Posterior cingulate gyrus (tissue), 11 donors: ENCODE measurements around the gene EDNRA.
"Not testable (repeated sequence)": the region's sequence is repeated elsewhere in the genome, so short reads cannot be mapped to it uniquely, and the experiment has no call there.

ENCODE experiments used
- DNase-seq, 10 donors: peaks; one replicate each; pipeline versions ENCODE4 v3.0.0 to v3.0.0-alpha.2; 2020 to 2021; ENCODE audit warnings: mixed read lengths in 3 of 10
- intact Hi-C: fragments of 100-400 bp; cut with DNase I; formaldehyde crosslinking; loops from one replicate; pipeline ENCODE4 v1.15.1; 2023

The EDNRA gene

GRCh38 chr4:147480891-147481576 lies at the start of gene EDNRA:
TSS of gene EDNRA (plus strand) at chr4:147481097. CDS start at chr4:147485682, 4,585 bp downstream.
- peak in 7 of 10 donors; percentile 12 to 87 (median 36) for DNase-seq
- intact Hi-C loops, result no loop called here

DNA sequence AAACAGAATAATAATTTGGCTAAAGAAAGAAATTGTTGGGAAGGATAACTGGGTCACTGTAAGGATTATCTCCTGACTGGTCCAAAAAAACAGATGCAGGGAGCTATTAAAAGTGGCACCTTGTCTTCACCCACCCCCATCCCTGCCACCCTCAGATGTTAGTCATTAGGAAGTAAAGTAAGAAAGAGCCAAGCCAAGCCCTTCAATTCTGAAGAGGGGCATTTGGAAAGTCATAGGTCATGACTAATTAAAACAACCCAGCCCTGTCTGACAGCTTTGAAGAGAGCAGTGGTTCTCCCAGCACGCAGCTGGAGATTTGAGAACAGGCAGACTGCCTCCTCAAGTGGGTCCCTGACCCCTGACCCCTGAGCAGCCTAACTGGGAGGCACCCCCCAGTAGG lies 46.5 kb upstream of the EDNRA start:
- intact Hi-C loops, DNase-seq: not testable (repeated sequence)

- intact Hi-C loops, result no loop called here
Measured at GRCh38 chr4:147440442-147440841, 40.5 kb upstream of the EDNRA start.

GRCh38 chr4:147447786-147448185 lies 33.1 kb upstream of the EDNRA start:
- no peak for DNase-seq
- intact Hi-C loops, result no loop called here

More at GRCh38 chr4:147440442-147440841, 40.5 kb upstream of the EDNRA start:
- DNase-seq, result no peak

DNA sequence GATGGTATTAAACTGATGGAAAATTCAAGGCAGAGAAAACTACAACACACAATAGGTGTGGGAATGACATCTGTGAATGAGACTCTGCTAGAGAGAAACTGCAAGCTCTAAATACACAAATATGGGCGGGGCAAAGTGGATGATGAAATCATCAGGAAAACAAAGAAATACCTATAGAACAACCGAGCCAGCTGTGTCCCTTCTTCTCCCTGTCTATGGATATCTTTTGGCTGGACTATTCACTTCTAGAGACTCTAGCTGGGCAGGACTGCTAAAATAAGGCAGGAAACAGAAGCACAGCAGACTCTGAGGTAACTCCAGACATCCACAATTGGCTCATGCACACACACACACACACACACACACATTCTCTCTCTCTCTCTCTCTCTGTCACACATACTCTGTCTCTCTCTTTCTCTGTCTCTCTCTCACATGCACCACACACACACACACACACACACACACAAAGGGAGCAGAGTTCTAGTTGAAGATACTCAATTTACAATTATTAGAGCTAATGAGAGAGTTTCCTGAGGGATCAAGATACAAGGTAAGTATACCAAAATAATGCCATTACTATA lies 27.2 kb upstream of the EDNRA start:
- intact Hi-C loops, result no loop called here
- DNase-seq, result no peak

GRCh38 chr4:147456706-147457105 lies 24.2 kb upstream of the EDNRA start:
- intact Hi-C loops, result no loop called here
- no peak for DNase-seq

DNA sequence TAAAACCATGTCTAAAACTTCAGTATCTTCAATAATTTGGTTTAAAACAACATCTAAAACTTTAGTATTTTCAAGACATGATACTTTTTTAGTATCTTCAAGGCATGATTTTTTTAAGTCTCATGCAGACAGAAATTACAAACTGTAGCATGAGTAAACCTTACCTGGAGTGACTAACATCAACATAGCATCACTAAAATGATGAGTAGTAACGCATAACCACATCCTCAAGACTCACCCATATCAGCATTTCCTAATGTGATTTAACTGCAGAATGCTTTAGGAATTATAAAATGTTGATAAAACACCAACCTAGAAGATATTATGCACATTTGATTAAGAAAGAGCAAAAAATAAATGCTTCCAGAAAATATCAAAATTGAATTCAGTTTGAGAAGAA lies 19.7 kb upstream of the EDNRA start:
- intact Hi-C loops, result no loop called here
- no peak for DNase-seq

DNA sequence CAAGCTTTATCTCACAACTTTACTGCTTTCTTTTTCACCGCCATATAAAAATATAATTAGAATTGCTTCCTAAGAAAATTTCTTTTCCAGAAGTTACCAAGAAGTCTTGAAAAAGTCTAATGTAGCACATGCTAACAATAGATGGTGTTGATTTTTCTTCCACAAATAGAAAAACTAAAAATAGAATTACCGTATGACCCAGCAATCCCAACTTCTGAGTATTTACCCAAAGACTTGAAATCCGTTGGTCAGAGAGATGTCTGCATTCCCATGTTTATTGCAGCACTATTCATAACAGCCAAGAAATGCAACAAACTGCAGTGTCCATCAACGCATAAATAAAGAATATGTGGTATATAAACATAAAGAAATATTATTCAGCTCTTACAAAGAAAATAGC lies 17.8 kb upstream of the EDNRA start:
- intact Hi-C loops, result no loop called here
- DNase-seq, result no peak

DNA sequence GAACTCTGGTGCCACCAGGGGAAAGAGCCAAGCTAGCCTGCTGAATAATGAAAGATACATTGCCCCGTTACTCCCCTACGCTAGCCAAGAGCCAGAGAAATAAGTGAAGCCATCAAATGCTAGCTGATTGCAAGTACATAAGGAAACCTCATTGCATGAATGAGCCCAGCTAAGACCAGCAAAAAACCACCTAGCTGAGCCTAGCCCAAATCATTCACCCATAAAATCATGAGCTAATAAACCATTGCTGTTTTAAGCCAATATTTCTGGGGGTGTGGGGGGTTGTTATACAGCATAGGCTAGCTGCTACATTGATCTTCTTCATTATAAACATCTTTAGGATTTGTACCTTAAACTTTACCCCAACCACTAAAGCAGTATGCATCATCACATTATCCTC lies 15.4 kb upstream of the EDNRA start:
- intact Hi-C loops, result no loop called here
- no peak for DNase-seq

DNA sequence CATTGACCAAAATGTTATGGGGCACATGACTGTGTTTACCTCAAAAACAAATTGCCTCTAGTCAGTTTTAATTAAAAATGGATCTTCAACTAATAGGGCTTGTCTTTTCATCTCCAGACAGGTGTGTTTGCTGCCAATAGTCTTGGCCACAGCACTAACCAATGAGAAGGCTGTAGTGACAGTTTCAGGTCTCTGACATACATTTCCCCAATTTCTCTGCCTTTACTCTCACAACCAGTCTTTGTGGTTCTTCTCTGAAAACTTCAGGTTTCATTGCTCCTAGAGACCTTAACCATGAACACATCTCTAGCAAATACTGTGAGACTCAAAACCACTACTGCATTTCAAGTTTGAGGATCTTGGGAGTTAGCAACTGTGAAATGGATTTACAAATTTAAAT lies 3.5 kb upstream of the EDNRA start:
- no peak for DNase-seq
- intact Hi-C loops, result no loop called here

- DNase-seq, result no peak
- intact Hi-C loops, result no loop called here
Measured at GRCh38 chr4:147479376-147479775, 1.5 kb upstream of the EDNRA start.

DNA sequence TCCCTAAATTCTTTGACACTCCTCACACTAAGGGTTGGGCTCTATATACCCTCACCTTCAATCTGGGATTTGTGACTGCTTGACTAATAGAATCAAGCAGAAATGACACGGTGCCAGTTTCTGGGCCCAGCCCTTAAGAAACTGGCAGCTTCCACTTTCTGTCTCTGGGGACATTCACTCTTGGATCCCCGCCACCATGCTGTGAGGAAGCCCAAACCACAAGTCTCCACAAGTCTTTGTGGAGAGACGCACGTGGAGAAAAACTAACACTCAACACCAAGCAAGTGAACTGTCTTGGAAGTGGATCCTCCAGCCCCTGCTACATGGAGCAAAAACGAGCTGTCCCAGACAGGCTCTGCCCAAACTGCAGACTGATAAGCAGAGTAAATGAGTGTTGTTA lies 1.1 kb upstream of the EDNRA start:
- intact Hi-C loops, result no loop called here
- no peak for DNase-seq

GRCh38 chr4:147480502-147480890 lies 401 bp upstream of the EDNRA start:
- DNase-seq, result peak in 1 of 10 donors; percentile 74
- intact Hi-C loops, result no loop called here

GRCh38 chr4:147481577-147482109 lies 746 bp downstream of the EDNRA start:
- intact Hi-C loops, result no loop called here
- DNase-seq, result no peak

DNA sequence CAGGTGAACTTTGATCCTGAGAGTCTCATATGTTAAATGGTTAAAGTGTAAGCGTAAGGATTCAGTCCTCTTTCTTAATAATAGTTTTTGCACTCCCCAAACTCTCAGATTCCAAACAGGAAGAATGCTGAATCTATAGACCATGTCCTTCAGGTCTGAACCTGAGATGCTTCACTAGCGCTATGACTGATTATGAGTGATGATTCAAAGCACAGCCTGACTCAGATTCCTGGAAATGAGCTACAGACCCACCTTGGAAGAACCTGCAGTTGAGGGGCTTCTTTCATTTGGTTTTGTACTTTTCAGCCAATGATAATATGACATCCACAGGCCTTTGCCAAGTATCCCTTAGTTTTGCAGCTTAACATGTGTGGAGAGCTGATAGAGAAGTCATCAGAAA lies 1.4 kb downstream of the EDNRA start:
- intact Hi-C loops, result no loop called here
- no peak for DNase-seq

DNA sequence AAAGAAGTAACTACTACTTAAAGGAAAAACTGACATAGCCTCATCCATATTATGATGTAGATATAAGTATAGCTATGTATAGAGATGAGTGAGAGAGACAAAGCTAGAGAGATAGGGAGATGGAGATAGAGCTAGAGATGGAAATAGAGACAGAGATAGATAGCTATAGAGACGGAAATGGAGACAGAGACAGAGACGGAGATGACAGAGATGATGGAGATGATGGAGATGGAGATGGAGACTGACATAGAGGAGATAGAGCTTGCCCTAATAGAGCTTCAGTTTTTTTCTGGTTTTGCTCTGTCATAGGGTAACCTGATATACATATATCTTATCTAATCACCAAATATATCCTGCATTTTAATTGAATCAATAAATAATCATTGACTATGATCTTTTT lies 4.3 kb downstream of the EDNRA start:
- DNase-seq, result no peak
- intact Hi-C loops, result no loop called here

DNA sequence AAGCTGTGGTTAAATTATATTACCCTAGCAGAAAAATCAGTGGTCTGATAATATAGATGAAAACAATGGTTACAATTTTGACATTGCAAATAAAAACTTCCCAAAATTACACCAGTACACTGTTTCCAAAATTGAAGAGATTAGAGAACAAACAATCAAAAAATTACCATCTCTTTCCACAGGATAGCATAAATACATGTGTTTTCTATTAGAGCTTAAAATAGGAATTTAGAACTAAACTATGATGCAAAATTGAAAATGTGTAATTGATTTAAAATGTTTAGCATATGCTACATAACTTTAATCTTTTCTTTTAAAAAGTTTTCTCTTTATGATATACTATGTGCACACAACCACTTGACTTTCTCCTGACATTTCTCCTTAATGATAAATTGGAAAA lies 6.7 kb downstream of the EDNRA start:
- intact Hi-C loops, result no loop called here
- DNase-seq, result no peak

DNA sequence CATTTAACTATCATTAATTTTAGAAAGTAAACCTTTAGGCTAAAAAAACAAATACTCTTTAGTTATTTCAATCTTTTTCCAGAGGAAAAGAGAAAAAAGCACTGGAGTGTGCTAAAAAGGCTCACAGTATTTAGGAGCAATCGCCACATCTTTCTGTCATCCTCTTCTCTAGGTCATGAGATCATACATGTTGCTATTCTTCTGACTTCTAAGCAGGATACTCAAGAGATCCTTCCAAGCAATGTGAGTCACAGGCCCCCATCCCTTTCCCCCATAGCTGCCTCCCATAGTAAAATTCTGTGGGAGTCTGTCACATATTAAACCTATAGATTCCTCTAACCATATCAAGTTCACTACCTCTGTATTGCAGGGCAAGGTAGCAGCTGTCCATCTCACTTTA lies 7.7 kb downstream of the EDNRA start:
- intact Hi-C loops, result no loop called here
- no peak for DNase-seq

DNA sequence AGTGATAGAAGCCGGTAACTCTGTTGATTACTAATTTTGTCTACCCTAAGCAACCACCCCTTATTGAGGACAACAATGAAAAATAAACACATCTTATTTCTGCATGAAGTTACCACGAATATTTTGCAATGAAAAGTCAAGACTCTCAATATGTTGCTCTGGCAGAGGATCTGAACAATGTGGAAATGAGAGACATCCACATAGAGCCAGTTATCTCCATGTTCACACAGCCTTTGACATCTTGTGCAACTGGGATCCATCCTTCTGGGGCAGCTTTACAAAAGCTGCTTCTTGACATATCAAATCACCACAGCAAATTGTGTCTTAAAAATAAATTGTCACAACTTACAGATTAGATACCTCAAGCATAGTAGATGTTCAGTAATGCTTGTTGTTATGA lies 10.2 kb downstream of the EDNRA start:
- intact Hi-C loops, result no loop called here
- DNase-seq, result no peak

DNA sequence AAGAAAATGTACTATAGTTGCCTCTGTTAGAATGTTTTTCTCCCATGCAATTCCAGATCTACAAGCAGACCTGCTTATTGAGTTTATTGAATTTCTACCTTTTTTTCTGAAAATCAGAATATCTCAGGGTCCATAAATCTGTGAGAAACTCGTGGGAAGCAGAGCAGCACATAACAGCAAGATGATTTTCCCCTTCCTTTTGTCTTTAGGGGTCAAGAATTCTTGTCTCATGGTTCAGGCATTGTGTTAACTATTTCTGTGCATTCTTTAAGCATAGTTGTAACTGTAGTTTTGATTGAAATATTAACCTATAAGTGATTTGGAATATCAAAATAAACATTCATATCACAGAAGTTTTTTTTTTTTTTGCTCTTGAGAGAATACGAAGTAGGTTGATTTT lies 11.4 kb downstream of the EDNRA start:
- intact Hi-C loops, result no loop called here
- no peak for DNase-seq

GRCh38 chr4:147492761-147493160 lies 11.9 kb downstream of the EDNRA start:
- intact Hi-C loops, result no loop called here
- no peak for DNase-seq

DNA sequence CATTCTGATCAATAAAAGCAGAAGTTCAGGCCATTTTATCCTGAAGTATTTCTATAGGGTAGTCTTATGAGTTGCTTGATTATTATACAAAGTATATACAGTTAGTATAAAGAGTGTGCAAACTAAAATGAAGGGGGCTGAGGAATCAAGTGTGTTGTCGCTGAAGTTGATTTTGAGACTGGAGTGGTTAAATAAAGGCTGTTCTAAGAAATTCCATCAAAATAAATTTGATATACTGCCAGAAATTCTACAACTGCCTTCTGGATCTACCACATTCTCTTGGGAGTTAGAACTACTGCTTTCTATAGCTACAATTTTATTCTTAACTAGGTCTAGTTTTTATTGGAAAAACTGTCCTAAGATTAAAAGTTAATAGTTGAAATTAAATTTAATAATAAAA lies 12.4 kb downstream of the EDNRA start:
- no peak for DNase-seq
- intact Hi-C loops, result no loop called here
